Retinal pigment epithelial cell (primary cell): Measurements from ENCODE around the gene MIEN1.
"Not testable (repeated sequence)": the region's sequence is repeated elsewhere in the genome, so short reads cannot be mapped to it uniquely, and the experiment has no call there.

ENCODE experiments used
- DNase-seq: peaks from one replicate; pipeline ENCODE4 v3.0.0-alpha.2; 2010; ENCODE audit warnings: low read depth
- H3K4me3 ChIP-seq: 2 replicates; pipeline ENCODE4 v1.5.1; 2011; ENCODE audit warnings: mild to moderate bottlenecking, low read length, control low read depth, moderate library complexity
- CTCF ChIP-seq: conservative IDR thresholded peaks from 2 replicates; pipeline ENCODE4 v1.5.1; 2011; ENCODE audit warnings: low read depth, low read length, control low read depth, inconsistent platforms

MIEN1 gene

DNA sequence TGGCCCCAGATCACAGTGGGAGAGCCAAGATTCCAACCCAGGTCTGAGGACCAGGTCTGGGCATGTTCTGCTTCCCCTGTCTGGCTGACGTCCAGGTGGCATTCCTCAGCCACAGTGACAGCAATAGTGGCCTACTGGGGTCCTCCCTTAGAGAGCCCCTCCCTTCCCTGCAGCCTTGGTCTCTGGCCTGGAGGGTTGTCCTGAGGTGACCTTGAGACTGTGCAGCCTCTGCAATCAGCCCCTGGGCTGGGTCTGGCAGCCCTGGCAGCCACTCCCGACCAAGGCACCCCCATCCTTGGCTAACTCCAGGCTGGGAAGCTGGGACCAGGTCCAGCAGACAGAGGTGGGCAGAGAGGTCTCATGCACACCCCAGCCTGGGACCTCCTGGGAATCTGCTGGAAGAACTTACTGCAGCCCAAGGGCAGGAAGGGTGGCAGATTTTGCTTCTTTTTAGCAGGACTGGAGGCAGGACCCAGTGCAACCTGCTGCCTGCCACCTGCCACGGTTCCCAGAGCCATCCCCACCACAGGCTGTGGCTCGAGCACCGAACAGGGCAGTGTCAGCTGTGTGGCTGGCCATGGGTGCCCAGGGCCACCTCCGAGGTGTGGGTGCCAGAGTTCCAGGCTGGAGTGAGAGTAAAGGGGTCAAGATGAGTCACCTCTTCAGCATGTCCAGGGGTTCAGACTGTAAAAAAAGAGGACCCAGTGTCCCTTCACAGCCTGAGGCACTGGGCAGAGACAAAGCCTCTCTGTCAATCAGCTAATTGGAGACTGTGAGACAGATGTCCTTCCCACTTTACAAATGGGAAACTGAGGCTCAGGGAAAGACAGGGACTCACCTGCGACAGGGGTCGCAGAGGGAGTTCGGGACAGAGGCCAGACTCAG is 20.0 kb upstream of the MIEN1 start:
- H3K4me3 ChIP-seq: no peak overlapping the region
- TF ChIP-seq CTCF: no peak
- DNase-seq: no peak

DNA sequence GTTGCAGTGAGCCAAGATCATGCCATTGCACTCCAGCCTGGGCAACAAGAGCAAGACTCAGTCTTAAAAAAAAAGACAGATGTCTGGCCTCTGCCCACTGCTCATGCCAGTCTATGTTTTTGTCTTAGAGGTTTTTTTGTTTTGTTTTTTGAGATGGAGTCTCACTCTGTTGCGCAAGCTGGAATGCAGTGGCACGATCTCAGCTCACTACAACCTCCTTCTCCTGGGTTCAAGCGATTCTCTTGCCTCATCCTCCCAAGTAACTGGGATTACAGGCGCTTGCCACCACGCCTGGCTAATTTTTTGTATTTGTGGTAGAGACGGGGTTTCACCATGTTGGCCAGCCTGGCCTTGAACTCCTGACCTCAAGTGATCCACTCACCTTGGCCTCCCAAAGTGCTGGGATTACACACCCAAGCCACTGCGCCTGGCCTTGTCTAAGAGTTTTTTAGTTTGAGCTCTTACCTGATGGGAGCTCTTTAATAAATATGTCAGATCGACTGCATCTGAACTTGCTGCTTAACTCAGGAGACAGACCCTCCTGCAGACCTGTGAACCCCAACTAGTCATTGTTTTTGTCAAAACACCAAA is 18.2 kb upstream of the MIEN1 start:
- not testable (repeated sequence) for DNase-seq, H3K4me3 ChIP-seq

DNA sequence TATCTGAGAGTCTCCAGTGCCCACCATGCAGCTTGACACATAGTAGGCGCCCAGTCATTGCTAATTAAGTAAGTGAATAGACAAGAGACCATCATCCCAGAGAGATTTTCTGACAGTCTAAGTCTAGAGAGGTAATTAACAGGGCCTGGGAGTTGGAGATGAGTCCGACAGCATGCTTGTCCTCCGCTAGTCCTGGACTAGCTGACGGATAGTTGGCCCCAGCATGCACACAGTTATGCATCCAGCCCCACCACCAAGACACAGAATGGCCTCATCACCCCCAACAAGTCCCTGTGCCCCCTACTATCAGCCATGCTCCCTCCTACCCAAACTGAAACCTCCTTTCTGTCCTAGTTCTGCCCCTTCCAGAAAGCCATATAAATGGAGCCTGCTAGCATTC is 17.4 kb upstream of the MIEN1 start:
- no peak for TF ChIP-seq CTCF
- no peak overlapping the region for H3K4me3 ChIP-seq
- no peak for DNase-seq

DNA sequence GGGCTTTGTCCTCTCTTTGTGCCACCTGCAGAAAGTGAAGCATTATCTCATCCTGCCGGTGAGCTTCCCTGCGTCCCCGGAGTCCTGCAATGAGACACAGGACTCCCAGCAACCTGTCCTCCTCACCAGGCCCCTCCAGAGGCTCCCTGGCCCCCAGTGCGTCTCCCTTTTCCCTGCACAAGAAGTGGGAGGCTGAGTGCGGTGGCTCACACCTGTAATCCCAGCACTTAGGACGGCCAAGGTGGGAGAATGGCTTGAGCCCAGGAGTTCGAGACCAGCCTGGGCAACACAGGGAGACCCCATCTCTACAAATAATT is 15.8 kb upstream of the MIEN1 start:
- TF ChIP-seq CTCF: no peak
- no peak for DNase-seq
- H3K4me3 ChIP-seq: no peak overlapping the region

DNA sequence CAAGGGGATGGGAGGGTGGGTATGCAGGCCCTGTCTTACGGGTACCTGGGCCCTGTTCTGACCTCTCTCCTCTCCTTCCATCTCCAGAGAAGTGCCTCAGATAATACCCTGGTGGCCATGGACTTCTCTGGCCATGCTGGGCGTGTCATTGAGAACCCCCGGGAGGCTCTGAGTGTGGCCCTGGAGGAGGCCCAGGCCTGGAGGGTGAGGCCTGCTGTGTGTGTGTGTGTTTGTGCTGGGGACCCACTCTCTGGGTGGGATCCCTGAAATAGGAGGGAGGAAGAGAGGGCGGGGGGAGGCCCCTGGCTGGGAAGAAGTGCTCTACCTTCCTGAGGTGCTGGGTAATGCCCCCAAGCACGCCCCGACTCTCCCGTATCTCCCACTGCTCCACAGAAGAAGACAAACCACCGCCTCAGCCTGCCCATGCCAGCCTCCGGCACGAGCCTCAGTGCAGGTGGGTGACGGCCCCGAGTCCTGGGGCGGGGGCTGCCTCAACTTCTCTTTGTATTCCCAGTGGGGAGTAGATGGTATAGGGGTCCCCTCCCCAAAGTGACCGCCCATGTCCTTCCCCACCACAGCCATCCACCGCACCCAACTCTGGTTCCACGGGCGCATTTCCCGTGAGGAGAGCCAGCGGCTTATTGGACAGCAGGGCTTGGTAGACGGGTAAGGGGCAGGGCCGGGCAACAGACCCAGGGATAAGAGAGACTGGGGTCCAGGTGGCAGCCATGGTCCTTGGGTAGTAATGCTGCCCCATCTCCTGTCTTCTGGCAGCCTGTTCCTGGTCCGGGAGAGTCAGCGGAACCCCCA is 15.2 kb upstream of the MIEN1 start:
- H3K4me3 ChIP-seq: no peak overlapping the region
- no peak for DNase-seq
- no peak for TF ChIP-seq CTCF

DNA sequence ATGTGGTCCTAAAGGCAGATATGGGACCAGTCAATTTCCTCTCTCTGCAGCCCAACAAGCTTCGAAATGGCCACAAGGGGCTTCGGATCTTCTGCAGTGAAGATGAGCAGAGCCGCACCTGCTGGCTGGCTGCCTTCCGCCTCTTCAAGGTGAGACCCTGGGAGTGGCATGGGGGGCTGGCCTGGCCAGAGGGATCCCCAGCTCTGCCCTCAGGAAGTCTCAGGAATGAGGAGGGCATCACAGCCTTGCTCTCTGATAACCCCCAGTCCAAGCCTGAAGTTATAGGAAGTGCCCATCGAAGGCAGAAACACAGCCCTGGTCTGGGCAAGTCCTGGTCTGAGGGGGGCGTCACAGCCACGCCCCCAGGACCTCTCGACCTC is 14.5 kb upstream of the MIEN1 start:
- H3K4me3 ChIP-seq: no peak overlapping the region
- TF ChIP-seq CTCF: no peak
- no peak for DNase-seq

- H3K4me3 ChIP-seq: no peak overlapping the region
- no peak for DNase-seq
- TF ChIP-seq CTCF: no peak
These were observed 13.9 kb upstream of the MIEN1 start for GRCh38 chr17:39744075-39744835.
